ENCODE results near the gene ARG2. TPM values are rescaled to one million over a fixed set of nuclear protein-coding genes. Genes with fewer than 3 reads are reported as not detected.

Gene ARG2
- total RNA-seq, 1 experiment from 2014 or later = 7.0 TPM

- Histone ChIP-seq H3K4me1 (ENCODE audit: control insufficient read depth in 1 of 2, insufficient read depth in 2 of 2, low read length in 2 of 2) (peaks cover 22 to 40% of the 10 kb centered on the region in 2 experiments), H3K79me2 (ENCODE audit: insufficient read depth, low read length) (peaks cover 19% of the 10 kb centered on the region), H3K27me3 (ENCODE audit: insufficient read depth, low read length) (no peaks in the 10 kb centered on the region), H3K9me3 (ENCODE audit: control insufficient read depth in 1 of 2, insufficient read depth in 1 of 2, low read depth in 1 of 2, low read length in 2 of 2) (no peaks in the 10 kb centered on the region), H3K4me3 (replicated peaks in 1 of 2; ENCODE audit: low read depth in 1 of 2, low read length in 2 of 2) (no peak overlapping the region), H3K27ac (ENCODE audit: low read depth, low read length) (no peak overlapping the region), H2AFZ (ENCODE audit: low read depth, low read length, poor library complexity, severe bottlenecking) (no peak overlapping the region), H3K9ac (ENCODE audit: low read length) (no peak overlapping the region), H3K36me3 (ENCODE audit: control insufficient read depth in 1 of 2, insufficient read depth in 2 of 2, low read length in 2 of 2) (no peaks in the 10 kb centered on the region), H3K9me2 (ENCODE audit: insufficient read depth) (no peaks in the 10 kb centered on the region), H4K20me1 (ENCODE audit: insufficient read depth) (no peaks in the 10 kb centered on the region), H3K4me2 (ENCODE audit: low read length) (no peak overlapping the region)
- DNase-seq (ENCODE audit: low read depth, low spot score) (no peak), ATAC-seq (no peak)
- ChIA-PET CTCF (no interaction called here), RAD21 (ENCODE audit: low non-redundant PET in 1 of 2, low total read pairs in 2 of 2, uncharacterized antibody in 2 of 2, unreplicated experiment in 2 of 2) (no interaction called here), POLR2A (no interaction called here)
- BruUV-seq (replicated peaks) = no TSS peak
- TF ChIP-seq, protein P1, sequence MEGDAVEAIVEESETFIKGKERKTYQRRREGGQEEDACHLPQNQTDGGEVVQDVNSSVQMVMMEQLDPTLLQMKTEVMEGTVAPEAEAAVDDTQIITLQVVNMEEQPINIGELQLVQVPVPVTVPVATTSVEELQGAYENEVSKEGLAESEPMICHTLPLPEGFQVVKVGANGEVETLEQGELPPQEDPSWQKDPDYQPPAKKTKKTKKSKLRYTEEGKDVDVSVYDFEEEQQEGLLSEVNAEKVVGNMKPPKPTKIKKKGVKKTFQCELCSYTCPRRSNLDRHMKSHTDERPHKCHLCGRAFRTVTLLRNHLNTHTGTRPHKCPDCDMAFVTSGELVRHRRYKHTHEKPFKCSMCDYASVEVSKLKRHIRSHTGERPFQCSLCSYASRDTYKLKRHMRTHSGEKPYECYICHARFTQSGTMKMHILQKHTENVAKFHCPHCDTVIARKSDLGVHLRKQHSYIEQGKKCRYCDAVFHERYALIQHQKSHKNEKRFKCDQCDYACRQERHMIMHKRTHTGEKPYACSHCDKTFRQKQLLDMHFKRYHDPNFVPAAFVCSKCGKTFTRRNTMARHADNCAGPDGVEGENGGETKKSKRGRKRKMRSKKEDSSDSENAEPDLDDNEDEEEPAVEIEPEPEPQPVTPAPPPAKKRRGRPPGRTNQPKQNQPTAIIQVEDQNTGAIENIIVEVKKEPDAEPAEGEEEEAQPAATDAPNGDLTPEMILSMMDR (IDR thresholded peaks at IDR 0.05 in 2 of 3, conservative IDR thresholded peaks at IDR 0.05 in 1 of 3; ENCODE audit: borderline replicate concordance in 1 of 3, insufficient read depth in 1 of 3, low read depth in 2 of 3, low read length in 2 of 3) = no peak
- TF ChIP-seq, protein P2, sequence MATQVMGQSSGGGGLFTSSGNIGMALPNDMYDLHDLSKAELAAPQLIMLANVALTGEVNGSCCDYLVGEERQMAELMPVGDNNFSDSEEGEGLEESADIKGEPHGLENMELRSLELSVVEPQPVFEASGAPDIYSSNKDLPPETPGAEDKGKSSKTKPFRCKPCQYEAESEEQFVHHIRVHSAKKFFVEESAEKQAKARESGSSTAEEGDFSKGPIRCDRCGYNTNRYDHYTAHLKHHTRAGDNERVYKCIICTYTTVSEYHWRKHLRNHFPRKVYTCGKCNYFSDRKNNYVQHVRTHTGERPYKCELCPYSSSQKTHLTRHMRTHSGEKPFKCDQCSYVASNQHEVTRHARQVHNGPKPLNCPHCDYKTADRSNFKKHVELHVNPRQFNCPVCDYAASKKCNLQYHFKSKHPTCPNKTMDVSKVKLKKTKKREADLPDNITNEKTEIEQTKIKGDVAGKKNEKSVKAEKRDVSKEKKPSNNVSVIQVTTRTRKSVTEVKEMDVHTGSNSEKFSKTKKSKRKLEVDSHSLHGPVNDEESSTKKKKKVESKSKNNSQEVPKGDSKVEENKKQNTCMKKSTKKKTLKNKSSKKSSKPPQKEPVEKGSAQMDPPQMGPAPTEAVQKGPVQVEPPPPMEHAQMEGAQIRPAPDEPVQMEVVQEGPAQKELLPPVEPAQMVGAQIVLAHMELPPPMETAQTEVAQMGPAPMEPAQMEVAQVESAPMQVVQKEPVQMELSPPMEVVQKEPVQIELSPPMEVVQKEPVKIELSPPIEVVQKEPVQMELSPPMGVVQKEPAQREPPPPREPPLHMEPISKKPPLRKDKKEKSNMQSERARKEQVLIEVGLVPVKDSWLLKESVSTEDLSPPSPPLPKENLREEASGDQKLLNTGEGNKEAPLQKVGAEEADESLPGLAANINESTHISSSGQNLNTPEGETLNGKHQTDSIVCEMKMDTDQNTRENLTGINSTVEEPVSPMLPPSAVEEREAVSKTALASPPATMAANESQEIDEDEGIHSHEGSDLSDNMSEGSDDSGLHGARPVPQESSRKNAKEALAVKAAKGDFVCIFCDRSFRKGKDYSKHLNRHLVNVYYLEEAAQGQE (IDR thresholded peaks at IDR 0.05; ENCODE audit: low read depth) = no peak
- TF ChIP-seq JUND (IDR thresholded peaks at IDR 0.05) (no peak), CBX3 (IDR thresholded peaks at IDR 0.05; ENCODE audit: low read depth) (no peak), TCF7L2 (IDR thresholded peaks at IDR 0.05; ENCODE audit: borderline replicate concordance, extremely low read depth, insufficient read depth, insufficient read length) (no peak), SP1 (IDR thresholded peaks at IDR 0.05; ENCODE audit: low read depth) (no peak), ZBTB33 (IDR thresholded peaks at IDR 0.05; ENCODE audit: extremely low read depth, insufficient replicate concordance, low read length) (no peak), YY1 (IDR thresholded peaks at IDR 0.05; ENCODE audit: extremely low read depth, insufficient replicate concordance, low read depth, low read length) (no peak), EGR1 (IDR thresholded peaks at IDR 0.05; ENCODE audit: low read depth) (no peak), ZFX (IDR thresholded peaks at IDR 0.05) (no peak), ZNF274 (IDR thresholded peaks at IDR 0.05; ENCODE audit: low read depth, low read length) (no peak)
- TF ChIP-seq, protein P3, sequence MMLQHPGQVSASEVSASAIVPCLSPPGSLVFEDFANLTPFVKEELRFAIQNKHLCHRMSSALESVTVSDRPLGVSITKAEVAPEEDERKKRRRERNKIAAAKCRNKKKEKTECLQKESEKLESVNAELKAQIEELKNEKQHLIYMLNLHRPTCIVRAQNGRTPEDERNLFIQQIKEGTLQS (IDR thresholded peaks at IDR 0.05) = no peak
- intact Hi-C loops (cut with micrococcal nuclease) = no loop called here
Observed at GRCh38 chr14:67698179-67698578, 78.5 kb downstream of the ARG2 start.
